ENCODE results near the gene RBBP4. TPM values are rescaled to one million over a fixed set of nuclear protein-coding genes. Genes with fewer than 3 reads are reported as not detected.

The RBBP4 gene
- total and polyA plus RNA-seq, 2 donors from 2014 or later, result 49.5 to 177 TPM

- Histone ChIP-seq H3K36me3 (ENCODE audit: control insufficient read depth in 2 of 3, insufficient read depth in 3 of 3, low read length in 3 of 3) (peaks cover 0 to 5% (median 4%) of the 10 kb centered on the region in 3 donors), H3K9me3 (ENCODE audit: control insufficient read depth in 2 of 3, insufficient read depth in 1 of 3, low read length in 3 of 3) (no peaks in the 10 kb centered on the region), H3K4me1 (ENCODE audit: control insufficient read depth in 2 of 3, insufficient read depth in 2 of 3, low read depth in 1 of 3, low read length in 3 of 3) (no peaks in the 10 kb centered on the region), H3K27me3 (ENCODE audit: control insufficient read depth, insufficient read depth, low read length) (no peaks in the 10 kb centered on the region), H3K9ac (ENCODE audit: low read length in 3 of 3) (no peak overlapping the region), H3K27ac (ENCODE audit: low read depth in 2 of 2, low read length in 2 of 2) (no peak overlapping the region), H3K4me3 (ENCODE audit: low read length in 3 of 3) (no peak overlapping the region)
- DNase-seq (no peak), FAIRE-seq (no peak)
- no peak for TF ChIP-seq CTCF (IDR thresholded peaks at IDR 0.05; ENCODE audit: borderline replicate concordance, extremely low read depth, insufficient read depth)
- intact Hi-C loops (cut with DNase I), result no loop called here
These were observed 18.2 kb upstream of the RBBP4 start for GRCh38 chr1:32632829-32633228.

- intact Hi-C loops (cut with DNase I), result no loop called here
- no peak overlapping the region for H3K9ac ChIP-seq (ENCODE audit: low read length in 3 of 3)
- DNase-seq (no peak), FAIRE-seq (no peak)
- no peaks in the 10 kb centered on the region for H3K4me1 ChIP-seq (ENCODE audit: control insufficient read depth in 2 of 3, insufficient read depth in 2 of 3, low read depth in 1 of 3, low read length in 3 of 3)
- no peak overlapping the region for H3K27ac ChIP-seq (ENCODE audit: low read depth in 2 of 2, low read length in 2 of 2)
- H3K36me3 ChIP-seq (ENCODE audit: control insufficient read depth in 2 of 3, insufficient read depth in 3 of 3, low read length in 3 of 3), result peaks cover 0 to 4% (median 0%) of the 10 kb centered on the region in 3 donors
- no peaks in the 10 kb centered on the region for H3K9me3 ChIP-seq (ENCODE audit: control insufficient read depth in 2 of 3, insufficient read depth in 1 of 3, low read length in 3 of 3)
- no peak overlapping the region for H3K4me3 ChIP-seq (ENCODE audit: low read length in 3 of 3)
- no peaks in the 10 kb centered on the region for H3K27me3 ChIP-seq (ENCODE audit: control insufficient read depth, insufficient read depth, low read length)
- no peak for TF ChIP-seq CTCF (IDR thresholded peaks at IDR 0.05; ENCODE audit: borderline replicate concordance, extremely low read depth, insufficient read depth)
These were observed 15.3 kb upstream of the RBBP4 start for GRCh38 chr1:32635508-32636277.

GRCh38 chr1:32636914-32637645, 13.9 kb upstream of the RBBP4 start:
- DNase-seq (peak in 1 of 5 donors; percentile 4), FAIRE-seq (no peak)
- intact Hi-C loops (cut with DNase I), result no loop called here
- H3K27me3 ChIP-seq (ENCODE audit: control insufficient read depth, insufficient read depth, low read length), result no peaks in the 10 kb centered on the region
- no peak overlapping the region for H3K27ac ChIP-seq (ENCODE audit: low read depth in 2 of 2, low read length in 2 of 2)
- H3K4me1 ChIP-seq (ENCODE audit: control insufficient read depth in 2 of 3, insufficient read depth in 2 of 3, low read depth in 1 of 3, low read length in 3 of 3), result no peaks in the 10 kb centered on the region
- TF ChIP-seq CTCF (IDR thresholded peaks at IDR 0.05; ENCODE audit: borderline replicate concordance, extremely low read depth, insufficient read depth), result no peak
- no peaks in the 10 kb centered on the region for H3K9me3 ChIP-seq (ENCODE audit: control insufficient read depth in 2 of 3, insufficient read depth in 1 of 3, low read length in 3 of 3)
- peaks cover 0 to 4% (median 0%) of the 10 kb centered on the region in 3 donors for H3K36me3 ChIP-seq (ENCODE audit: control insufficient read depth in 2 of 3, insufficient read depth in 3 of 3, low read length in 3 of 3)
- no peak overlapping the region for H3K9ac ChIP-seq (ENCODE audit: low read length in 3 of 3)
- H3K4me3 ChIP-seq (ENCODE audit: low read length in 3 of 3), result no peak overlapping the region

Measured in kidney (tissue), 14 donors.